ENCODE measurements around the gene SDC1. TPM values are rescaled to one million over a fixed set of nuclear protein-coding genes. Genes with fewer than 3 reads are reported as not detected.

SDC1 gene
- total RNA-seq, 4 donors from 2014 or later = 729 to 864 (median 835) TPM

- no peak for TF ChIP-seq CTCF (IDR thresholded peaks at IDR 0.05)
- no peak for TF ChIP-seq POLR2A (IDR thresholded peaks at IDR 0.05)
- intact Hi-C loops (cut with DNase I; ENCODE audit: low total_unique reads) = no loop called here
- 85 to 90% methylated on average over 3 of the region's 3 CpGs for WGBS, 2 donors
- H3K4me3 ChIP-seq (ENCODE audit: low read depth, poor library complexity, severe bottlenecking) = no peak overlapping the region
- DNase-seq (ENCODE audit: low spot score in 2 of 2) = no peak
These were observed 37.6 kb downstream of the SDC1 start for GRCh38 chr2:20187331-20187730.

GRCh38 chr2:20186855-20187187, 38.1 kb downstream of the SDC1 start:
- H3K4me3 ChIP-seq (ENCODE audit: low read depth, poor library complexity, severe bottlenecking) = no peak overlapping the region
- DNase-seq (ENCODE audit: low spot score in 2 of 2) = no peak
- 73 to 86% methylated on average over 4 of the region's 4 CpGs for WGBS, 2 donors
- TF ChIP-seq CTCF (IDR thresholded peaks at IDR 0.05) = no peak
- TF ChIP-seq POLR2A (IDR thresholded peaks at IDR 0.05) = no peak
- intact Hi-C loops (cut with DNase I; ENCODE audit: low total_unique reads) = no loop called here

GRCh38 chr2:20186078-20186854, 38.7 kb downstream of the SDC1 start:
- no peak for DNase-seq (ENCODE audit: low spot score in 2 of 2)
- TF ChIP-seq POLR2A (IDR thresholded peaks at IDR 0.05) (no peak), CTCF (IDR thresholded peaks at IDR 0.05) (no peak)
- 89 to 93% methylated on average over 13 of the region's 13 CpGs for WGBS, 2 donors
- no peak overlapping the region for H3K4me3 ChIP-seq (ENCODE audit: low read depth, poor library complexity, severe bottlenecking)
- intact Hi-C loops (cut with DNase I; ENCODE audit: low total_unique reads) = no loop called here

GRCh38 chr2:20185176-20186022, 39.5 kb downstream of the SDC1 start:
- intact Hi-C loops (cut with DNase I; ENCODE audit: low total_unique reads) = no loop called here
- H3K4me3 ChIP-seq (ENCODE audit: low read depth, poor library complexity, severe bottlenecking) = no peak overlapping the region

More at GRCh38 chr2:20185176-20186022, 39.5 kb downstream of the SDC1 start:
- 83 to 88% methylated on average over 18 of the region's 18 CpGs for WGBS, 2 donors
- TF ChIP-seq CTCF (IDR thresholded peaks at IDR 0.05) (no peak), POLR2A (IDR thresholded peaks at IDR 0.05) (no peak)
- DNase-seq (ENCODE audit: low spot score in 2 of 2) = no peak
